Breast epithelium (tissue), 3 donors: ENCODE results near the gene SOWAHB.

ENCODE experiments used
- POLR2A ChIP-seq: fragments of 450-650 bp; IDR thresholded peaks from one replicate; pipeline ENCODE4 v1.6.1; 2016; ENCODE audit warnings: antibody characterized with exemption, mild to moderate bottlenecking, moderate library complexity
- POLR2AphosphoS5 ChIP-seq, 3 donors: sonication (generic); formaldehyde crosslinking; IDR thresholded peaks; one replicate each; pipeline ENCODE4 v1.6.1; 2017; ENCODE audit warnings: antibody characterized with exemption in 3 of 3
- TF ChIP-seq, protein P1 (sequence below), 3 donors: fragments of 450-650 bp; IDR thresholded peaks; one replicate each; pipeline ENCODE4 v1.5.1; 2016 to 2017; ENCODE audit warnings: antibody characterized with exemption in 3 of 3, mild to moderate bottlenecking in 3 of 3, moderate library complexity in 3 of 3

DNA sequence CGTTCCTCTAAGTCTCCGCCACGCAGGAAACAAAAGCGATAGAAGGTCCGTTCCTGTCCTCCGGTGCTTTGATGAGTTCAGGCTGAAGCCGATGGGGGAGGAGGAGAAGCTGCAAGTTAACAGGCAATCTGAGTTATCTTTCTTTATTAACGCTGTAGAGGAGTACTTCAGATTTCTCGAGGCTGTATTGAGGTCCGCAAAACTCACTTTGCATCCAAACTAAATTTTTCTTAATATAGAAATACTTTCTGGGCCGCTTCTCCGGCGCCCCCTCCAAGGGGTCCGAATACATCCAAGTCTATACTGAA is 395 bp upstream of the SOWAHB start:
- TF ChIP-seq POLR2A: no peak
- TF ChIP-seq, protein P1, sequence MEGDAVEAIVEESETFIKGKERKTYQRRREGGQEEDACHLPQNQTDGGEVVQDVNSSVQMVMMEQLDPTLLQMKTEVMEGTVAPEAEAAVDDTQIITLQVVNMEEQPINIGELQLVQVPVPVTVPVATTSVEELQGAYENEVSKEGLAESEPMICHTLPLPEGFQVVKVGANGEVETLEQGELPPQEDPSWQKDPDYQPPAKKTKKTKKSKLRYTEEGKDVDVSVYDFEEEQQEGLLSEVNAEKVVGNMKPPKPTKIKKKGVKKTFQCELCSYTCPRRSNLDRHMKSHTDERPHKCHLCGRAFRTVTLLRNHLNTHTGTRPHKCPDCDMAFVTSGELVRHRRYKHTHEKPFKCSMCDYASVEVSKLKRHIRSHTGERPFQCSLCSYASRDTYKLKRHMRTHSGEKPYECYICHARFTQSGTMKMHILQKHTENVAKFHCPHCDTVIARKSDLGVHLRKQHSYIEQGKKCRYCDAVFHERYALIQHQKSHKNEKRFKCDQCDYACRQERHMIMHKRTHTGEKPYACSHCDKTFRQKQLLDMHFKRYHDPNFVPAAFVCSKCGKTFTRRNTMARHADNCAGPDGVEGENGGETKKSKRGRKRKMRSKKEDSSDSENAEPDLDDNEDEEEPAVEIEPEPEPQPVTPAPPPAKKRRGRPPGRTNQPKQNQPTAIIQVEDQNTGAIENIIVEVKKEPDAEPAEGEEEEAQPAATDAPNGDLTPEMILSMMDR (IDR thresholded peaks at IDR 0.05): no peak
- no peak for TF ChIP-seq POLR2AphosphoS5 (IDR thresholded peaks at IDR 0.05)
